Measurements from ENCODE around the gene EZH2. TPM values are rescaled to one million over a fixed set of nuclear protein-coding genes. Genes with fewer than 3 reads are reported as not detected.
A peak's percentile ranks its signal among the peaks of the same experiment; 100 is the strongest.

EZH2 gene
- total RNA-seq, 1 experiment from 2014 or later = 30.6 TPM

DNA sequence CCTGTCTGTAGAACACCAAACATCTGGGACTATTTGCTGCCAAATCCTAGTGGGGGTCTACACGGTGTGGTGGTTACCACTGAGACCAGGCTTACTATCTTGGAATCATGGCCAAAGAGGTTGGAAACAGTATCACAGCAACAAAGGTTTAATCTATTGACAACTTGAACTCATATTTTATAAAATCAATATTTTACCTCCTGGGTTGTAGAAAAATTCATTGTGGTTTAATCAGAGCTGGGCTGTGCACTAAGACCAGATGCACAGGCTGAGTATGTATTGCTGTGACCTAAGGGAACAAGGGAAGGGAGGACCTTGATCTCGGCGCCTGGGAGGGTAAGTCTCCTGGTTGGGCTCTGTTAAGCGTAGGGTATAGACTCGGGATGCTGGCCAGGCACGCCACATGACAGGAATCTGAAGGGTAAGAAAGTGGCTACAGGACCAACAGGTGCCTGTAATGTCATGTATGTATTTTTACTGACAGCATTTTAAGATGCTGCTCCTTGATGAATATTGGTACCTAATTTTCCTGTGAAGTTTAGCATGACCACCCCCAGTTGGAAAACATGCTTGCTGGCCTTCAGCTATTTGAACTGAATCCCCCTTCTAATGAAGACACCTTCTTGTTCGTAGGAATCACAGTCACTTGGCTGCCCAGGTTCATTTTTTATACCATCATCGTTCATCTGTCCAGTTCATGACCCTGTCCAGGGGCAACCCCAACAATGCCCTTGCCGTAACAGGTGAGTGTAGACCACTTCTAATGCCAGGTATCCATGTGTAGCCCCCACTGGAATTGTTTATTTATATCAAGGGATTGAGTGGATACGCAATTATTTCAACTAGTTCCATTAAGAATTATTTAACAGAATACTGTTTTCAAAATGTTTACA is 79.5 kb downstream of the EZH2 start:
- DNase-seq (ENCODE audit: low spot score) = no peak

GRCh38 chr7:148803094-148803493 is 81.0 kb downstream of the EZH2 start:
- no peak for DNase-seq (ENCODE audit: low spot score)

GRCh38 chr7:148802101-148802493 is 82.0 kb downstream of the EZH2 start:
- no peak for DNase-seq (ENCODE audit: low spot score)

GRCh38 chr7:148800677-148801076 is 83.4 kb downstream of the EZH2 start:
- no peak for DNase-seq (ENCODE audit: low spot score)

GRCh38 chr7:148799893-148800555 is 84.1 kb downstream of the EZH2 start:
- DNase-seq (ENCODE audit: low spot score) = no peak

DNA sequence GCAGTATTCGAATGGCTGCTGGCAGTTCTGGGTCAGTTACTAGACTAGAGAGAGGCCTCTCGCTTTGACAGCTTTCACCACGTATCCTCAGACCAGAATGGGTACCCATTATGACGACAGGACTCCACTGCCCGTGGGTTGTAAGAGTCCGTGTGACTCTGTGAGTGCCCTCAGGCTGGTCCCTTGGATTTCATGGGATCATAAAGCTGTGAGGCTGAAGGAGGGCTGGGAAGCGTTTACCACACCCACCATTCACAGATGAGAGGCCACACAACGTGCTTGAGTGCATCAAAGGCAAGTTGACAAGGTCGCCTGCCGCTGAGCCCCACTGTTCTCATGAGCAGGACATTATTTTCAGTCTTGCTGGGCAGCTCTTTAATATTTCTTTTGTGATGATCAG is 87.2 kb downstream of the EZH2 start:
- DNase-seq (ENCODE audit: low spot score) = no peak

- DNase-seq (ENCODE audit: low spot score) = no peak
These were observed 89.6 kb downstream of the EZH2 start for GRCh38 chr7:148794476-148794875.

- DNase-seq (ENCODE audit: low spot score) = no peak
These were observed 90.5 kb downstream of the EZH2 start for GRCh38 chr7:148793590-148793989.

DNA sequence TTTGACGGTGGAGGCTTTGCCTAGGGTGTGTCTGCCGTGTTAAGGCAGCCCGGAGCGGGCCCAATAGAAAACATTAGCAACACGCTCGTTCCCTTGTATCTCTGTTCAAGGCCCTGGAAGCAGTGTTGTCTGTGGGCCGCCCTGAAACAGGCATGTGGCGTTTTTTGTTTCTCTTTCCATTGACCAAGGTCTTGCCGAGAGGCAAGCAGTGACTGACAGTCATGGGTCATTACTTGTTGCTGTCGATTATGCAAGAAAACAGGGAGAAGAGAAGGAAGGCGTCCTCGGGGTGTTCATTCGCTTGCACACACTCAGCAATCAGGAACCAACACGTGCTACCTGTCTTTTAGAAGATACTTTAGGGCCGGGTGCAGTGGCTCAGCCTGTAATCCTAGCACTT is 92.5 kb downstream of the EZH2 start:
- DNase-seq (ENCODE audit: low spot score) = no peak

DNA sequence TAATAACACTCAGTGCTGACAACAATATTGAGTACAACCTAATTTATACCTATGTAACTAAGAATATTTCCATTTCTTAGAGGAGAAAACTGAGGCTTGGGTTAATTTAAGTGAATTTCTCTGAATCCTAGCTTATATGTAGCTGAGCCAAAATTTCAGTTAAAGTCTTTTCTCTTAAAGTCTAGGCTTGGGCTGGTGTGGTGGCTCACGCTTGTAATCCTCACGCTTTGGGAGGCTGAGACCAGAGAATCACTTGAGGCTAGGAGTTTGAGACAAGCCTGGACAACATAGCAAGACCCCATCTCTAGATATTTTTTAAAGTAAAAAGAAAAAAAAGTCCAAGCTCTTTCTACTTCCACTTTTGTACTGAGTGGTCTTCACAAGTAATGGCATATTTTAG is 93.2 kb downstream of the EZH2 start:
- no peak for DNase-seq (ENCODE audit: low spot score)

DNA sequence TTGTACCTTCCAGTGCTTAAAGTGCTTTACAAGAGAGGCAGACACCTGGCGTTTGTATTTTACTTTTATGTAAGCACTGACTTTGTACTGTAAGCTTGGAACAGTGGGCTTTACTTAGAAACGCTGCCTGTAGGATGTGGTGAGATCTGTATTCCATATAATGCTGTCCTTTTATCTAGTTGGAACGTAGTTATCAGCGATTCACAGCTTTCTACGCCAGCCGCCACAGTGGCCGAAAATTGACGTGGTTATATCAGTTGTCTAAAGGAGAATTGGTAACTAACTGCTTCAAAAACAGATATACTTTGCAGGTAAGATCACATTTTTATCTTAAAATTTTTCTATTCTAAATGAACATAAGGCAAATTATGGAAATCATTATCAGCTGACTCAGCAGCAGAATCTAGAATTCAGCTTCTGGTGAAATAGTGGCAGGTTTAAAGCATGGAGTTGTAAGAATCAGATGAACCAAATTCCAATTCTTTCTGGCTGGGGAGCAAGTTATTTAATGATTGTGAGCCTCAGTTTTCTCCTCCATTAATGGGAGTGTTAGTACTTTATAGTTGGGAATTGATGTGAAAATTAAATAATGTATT is 93.9 kb downstream of the EZH2 start:
- no peak for DNase-seq (ENCODE audit: low spot score)

- no peak for DNase-seq (ENCODE audit: low spot score)
These were observed 94.9 kb downstream of the EZH2 start for GRCh38 chr7:148789220-148789619.

- no peak for DNase-seq (ENCODE audit: low spot score)
These were observed 96.4 kb downstream of the EZH2 start for GRCh38 chr7:148787571-148788295.

GRCh38 chr7:148783801-148784527 is 100.1 kb downstream of the EZH2 start:
- DNase-seq (ENCODE audit: low spot score) = no peak

- DNase-seq (ENCODE audit: low spot score) = no peak
These were observed 101.2 kb downstream of the EZH2 start for GRCh38 chr7:148782757-148783456.

DNA sequence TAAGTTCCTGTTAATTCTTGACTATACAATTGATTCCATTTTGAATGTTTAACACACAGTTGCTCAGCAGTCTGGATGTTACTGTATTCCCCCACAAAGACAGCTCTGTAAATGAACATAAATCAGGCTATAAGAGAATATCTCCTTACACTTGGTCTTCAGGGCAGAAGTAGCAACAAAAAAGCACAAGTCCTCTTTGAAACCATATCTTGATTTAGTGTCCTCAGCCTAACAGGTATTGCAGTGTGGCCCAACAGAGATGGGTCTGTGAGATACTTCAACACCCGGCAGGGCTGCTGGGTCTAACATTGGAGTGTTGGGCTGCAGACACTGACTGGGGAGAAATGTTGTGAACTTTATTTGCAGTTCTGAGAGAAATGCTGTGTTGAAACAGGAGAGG is 109.6 kb downstream of the EZH2 start:
- DNase-seq (ENCODE audit: low spot score) = no peak

DNA sequence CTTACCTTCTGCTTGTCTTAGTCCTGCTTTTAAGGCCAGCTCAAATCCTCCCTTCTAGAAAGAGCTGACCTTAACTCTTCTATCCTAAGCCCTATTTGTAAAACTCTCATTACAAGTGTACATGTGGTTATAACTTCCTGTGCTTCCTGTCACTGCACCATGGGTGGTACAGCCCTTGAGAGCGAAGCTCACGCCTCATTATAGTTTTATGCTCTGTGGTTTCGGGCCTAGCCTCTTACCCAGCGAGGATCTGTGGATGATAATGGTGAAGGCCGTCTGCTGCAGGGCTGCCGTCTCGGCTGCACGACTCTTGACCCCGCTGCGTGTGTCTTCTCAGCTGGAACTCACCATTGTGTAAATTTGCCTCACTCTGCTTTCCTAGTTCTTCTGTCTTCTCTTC is 110.8 kb downstream of the EZH2 start:
- DNase-seq (ENCODE audit: low spot score) = peak; percentile 13

DNA sequence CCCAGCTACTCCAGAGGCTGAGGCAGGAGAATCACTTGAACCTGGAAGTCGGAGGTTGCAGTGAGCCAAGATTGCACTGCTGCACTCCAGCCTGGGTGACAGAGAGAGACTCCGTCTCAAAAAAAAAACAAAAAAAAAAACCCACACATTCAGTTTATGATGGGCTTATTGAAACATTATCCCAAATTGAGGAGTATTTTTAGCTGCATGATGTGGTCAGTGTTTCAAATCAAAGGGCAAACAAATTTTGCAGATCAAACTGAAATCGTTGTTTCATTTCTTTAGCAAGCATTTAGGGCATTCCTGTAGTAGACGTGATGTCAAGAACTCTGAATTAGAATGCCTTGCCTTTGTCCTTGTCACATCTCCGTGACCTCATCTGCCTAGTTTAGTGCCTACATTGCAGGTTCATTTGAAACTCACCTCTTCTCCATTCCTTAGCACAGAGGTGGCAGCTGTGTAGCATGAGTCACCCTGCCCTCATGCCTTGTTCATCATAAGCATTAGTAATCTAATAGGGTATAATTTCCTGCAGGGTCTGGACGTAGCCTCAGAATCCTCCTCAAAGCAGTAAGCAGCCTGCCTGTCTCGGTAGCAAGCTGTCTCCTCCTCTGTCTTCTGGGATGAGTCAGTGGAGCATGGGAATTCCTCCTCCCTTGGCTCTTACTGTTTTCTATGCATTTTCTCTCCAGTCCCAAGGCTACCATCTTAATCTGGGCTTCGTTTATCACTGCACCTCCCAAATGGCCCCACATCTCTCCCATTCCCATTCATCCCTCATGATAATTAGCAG is 111.6 kb downstream of the EZH2 start:
- peak; percentile 84 for DNase-seq (ENCODE audit: low spot score)

DNA sequence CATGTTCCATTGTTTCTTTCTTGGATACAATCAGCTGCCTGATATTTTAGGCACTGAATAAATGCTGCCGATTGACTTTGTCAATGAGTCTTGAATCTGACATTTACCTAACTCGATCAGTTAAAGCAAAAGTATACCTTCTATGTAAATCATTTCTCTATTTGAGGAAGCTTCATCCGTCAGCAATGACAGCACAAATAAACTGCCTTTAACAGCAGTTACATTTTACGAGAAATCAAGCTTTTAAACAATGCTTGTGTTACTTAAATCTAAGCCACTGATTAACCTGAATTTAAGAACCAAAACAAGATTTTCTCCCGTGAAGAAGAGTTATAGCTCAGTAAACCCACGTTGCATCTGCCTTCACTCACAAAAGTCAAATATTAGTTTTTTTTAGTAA is 114.1 kb downstream of the EZH2 start:
- no peak for DNase-seq (ENCODE audit: low spot score)

GRCh38 chr7:148763622-148764021 is 120.5 kb downstream of the EZH2 start:
- no peak for DNase-seq (ENCODE audit: low spot score)
